Spleen (tissue), 11 donors: ENCODE measurements around the gene NFRKB. TPM values are rescaled to one million over a fixed set of nuclear protein-coding genes. Genes with fewer than 3 reads are reported as not detected.
"Not testable (repeated sequence)": the region's sequence is repeated elsewhere in the genome, so short reads cannot be mapped to it uniquely, and the experiment has no call there.

Experiments used
- DNase-seq: peaks from one replicate; pipeline ENCODE4 v3.0.0-alpha.2; 2020
- H3K27ac ChIP-seq, 8 donors: fragments of 200-600 bp; sonication (generic) in 7 of 8; 1 replicate in 4 of 8; 2 replicates in 4 of 8; pipeline versions ENCODE4 v1.5.0 to v1.8.0; 2016 to 2021; ENCODE audit warnings: inconsistent platforms in 4 of 8, mild to moderate bottlenecking in 4 of 8, moderate library complexity in 1 of 8
- H3K27me3 ChIP-seq, 7 donors: fragments of 200-600 bp; sonication (generic) in 6 of 7; replicated peaks in 1 of 7; 1 replicate in 4 of 7; 2 replicates in 3 of 7; pipeline versions ENCODE4 v1.5.0 to v1.8.0; 2016 to 2021; ENCODE audit warnings: inconsistent platforms in 3 of 7, mild to moderate bottlenecking in 1 of 7
- H3K36me3 ChIP-seq, 6 donors: fragments of 200-600 bp; sonication (generic) in 5 of 6; 1 replicate in 4 of 6; 2 replicates in 2 of 6; pipeline versions ENCODE4 v1.5.0 to v1.8.0; 2016 to 2021; ENCODE audit warnings: inconsistent platforms in 2 of 6
- H3K4me1 ChIP-seq, 6 donors: fragments of 200-600 bp; sonication (generic) in 5 of 6; 1 replicate in 3 of 6; 2 replicates in 3 of 6; pipeline versions ENCODE4 v1.5.0 to v1.8.0; 2016 to 2021; ENCODE audit warnings: inconsistent platforms in 3 of 6
- H3K4me3 ChIP-seq, 8 donors: fragments of 200-600 bp; sonication (generic) in 7 of 8; 1 replicate in 4 of 8; 2 replicates in 4 of 8; pipeline versions ENCODE4 v1.5.0 to v1.8.0; 2016 to 2021; ENCODE audit warnings: inconsistent platforms in 4 of 8, mild to moderate bottlenecking in 4 of 8, moderate library complexity in 2 of 8
- H3K9me3 ChIP-seq, 8 donors: fragments of 200-600 bp; sonication (generic) in 7 of 8; 1 replicate in 4 of 8; 2 replicates in 4 of 8; pipeline versions ENCODE4 v1.5.0 to v1.8.0; 2016 to 2021; ENCODE audit warnings: inconsistent platforms in 4 of 8
- POLR2A ChIP-seq, 3 donors: fragments of 450-650 bp; IDR thresholded peaks; one replicate each; pipeline ENCODE4 v1.5.1; 2017; ENCODE audit warnings: antibody characterized with exemption in 3 of 3, mild to moderate bottlenecking in 1 of 3
- POLR2AphosphoS5 ChIP-seq, 3 donors: sonication (generic); formaldehyde crosslinking; IDR thresholded peaks; one replicate each; pipeline ENCODE4 v1.5.1; 2017; ENCODE audit warnings: antibody characterized with exemption in 3 of 3
- WGBS, 5 donors: extraction: QIAGEN DNeasy Blood & Tissue Kit in 3 of 5; methylation state at CpG; one replicate each; pipeline versions ENCODE4 v1.1.5 to v1.1.7; 2013 to 2018; 5-methylcytosine and 5-hydroxymethylcytosine counted together
- intact Hi-C: fragments of 100-400 bp; cut with DNase I; formaldehyde crosslinking; loops from one replicate; pipeline ENCODE4 v1.15.0; 2023; ENCODE audit warnings: low total_unique reads
- polyA plus RNA-seq, 3 donors: library from polyadenylated mRNA; stranded (reverse); fragments of 200-250 nt; gene quantifications; one replicate each; pipeline ENCODE4 v1.2.1, GENCODE V29; 2013
- total RNA-seq, 7 donors: library from RNA; depleted of rRNA in 3 of 7; stranded (reverse); fragments of >200 nt in 3 of 7; fragmentation: NEBNext Ultra II Directional in 4 of 7; extraction: Animal tissue kit (Norgen Biotek cat#: 25700) in 4 of 7; gene quantifications; one replicate each; pipeline versions ENCODE4 v1.1.0 to v1.2.1, GENCODE V29; 2016 to 2021
- TF ChIP-seq, protein P1 (sequence below), 11 experiments: fragments of 200-600 bp in 7 of 11; fragments of 450-650 bp in 4 of 11; sonication (generic) in 4 of 11; IDR thresholded peaks in 8 of 11; conservative IDR thresholded peaks in 3 of 11; 1 replicate in 7 of 11; 2 replicates in 4 of 11; pipeline versions ENCODE4 v1.4.0 to v1.8.0; 2016 to 2021; ENCODE audit warnings: antibody characterized with exemption in 11 of 11, inconsistent platforms in 4 of 11, mild to moderate bottlenecking in 1 of 11
- donor health status: healthy with polysubstance abuse.
- donor health status: DM: no; HTN: no; CAD: no; lungs with moderate emphysema.
- donor health status: DM: no; HTN: no; CAD: no.
- donor health status: Bipolar disorder and iron deficiency.
- donor health status: healthy.
- donor health status: DM: no; HTN: no; CAD: no.
- donor health status: DM: yes; HTN: yes; CAD: no.

NFRKB gene
- total and polyA plus RNA-seq, 10 donors: 5.3 to 53.2 (median 27.6) TPM

DNA sequence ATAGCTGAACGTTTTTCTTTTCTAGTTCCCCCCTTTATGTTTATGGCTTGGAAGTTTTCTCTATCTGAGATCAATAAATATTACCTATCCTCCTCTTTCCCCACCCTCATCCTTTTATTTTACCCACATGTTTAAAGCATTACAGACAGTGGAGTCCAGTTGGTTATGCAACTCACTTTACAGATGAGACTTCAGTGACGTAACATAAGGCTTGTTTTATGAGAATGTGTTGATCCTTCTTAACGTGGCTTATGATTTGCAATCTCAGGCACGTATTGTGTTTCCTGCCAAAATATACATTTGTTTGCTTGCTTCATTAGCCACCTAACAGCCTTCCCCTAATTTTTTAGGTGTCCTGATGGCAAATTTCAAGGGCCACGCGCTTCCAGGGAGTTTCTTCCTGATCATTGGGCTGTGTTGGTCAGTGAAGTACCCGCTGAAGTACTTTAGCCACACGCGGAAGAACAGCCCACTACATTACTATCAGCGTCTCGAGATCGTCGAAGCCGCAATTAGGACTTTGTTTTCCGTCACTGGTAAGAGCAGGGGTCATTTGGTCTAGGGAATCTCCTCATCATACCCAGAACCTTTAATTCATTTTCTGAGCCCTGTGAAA lies 43.1 kb downstream of the NFRKB start:
- no peak overlapping the region for H3K27ac ChIP-seq
- WGBS, 5 donors: 83 to 89% (median 86%) methylated on average over 15 of the region's 15 CpGs
- DNase-seq: no peak

DNA sequence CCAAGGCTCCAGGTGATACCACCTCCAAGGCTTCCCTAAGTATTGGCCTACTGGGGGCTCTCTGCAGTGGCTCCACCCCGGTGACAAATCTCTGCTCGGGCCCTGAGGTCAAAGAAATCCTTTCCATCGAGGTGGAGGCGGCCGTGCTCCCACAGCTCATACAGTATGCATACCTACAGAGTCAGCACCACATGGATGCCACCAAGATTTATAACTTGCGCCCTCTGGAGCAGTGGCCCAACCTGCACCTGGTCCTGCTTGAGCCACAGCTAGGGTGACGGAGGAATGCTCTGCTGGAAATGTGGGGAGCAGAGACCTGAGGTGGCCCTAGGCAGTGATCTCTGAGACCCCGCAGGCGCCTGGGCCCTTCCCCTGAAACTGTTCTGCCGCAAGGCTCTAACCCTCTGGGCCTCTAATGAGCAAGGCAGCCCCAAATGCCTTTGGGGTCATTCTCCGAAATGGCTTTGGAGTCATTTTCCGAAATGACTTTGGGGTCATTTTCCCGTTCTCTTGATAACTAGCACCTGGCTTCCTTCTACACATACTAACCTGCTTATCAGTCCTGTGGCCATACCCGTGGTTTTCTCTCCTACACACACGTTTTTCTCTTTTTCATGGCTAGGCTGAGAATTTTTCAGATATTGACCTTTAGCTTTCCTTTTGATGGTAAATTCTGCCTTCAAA lies 45.8 kb downstream of the NFRKB start:
- WGBS, 5 donors: 84 to 93% (median 86%) methylated on average over 14 to 15 of the region's 15 CpGs
- intact Hi-C loops: no loop called here
- Histone ChIP-seq H3K36me3 (no peaks in the 10 kb centered on the region), H3K4me1 (peaks cover 0 to 13% (median 3%) of the 10 kb centered on the region in 6 donors), H3K27me3 (no peaks in the 10 kb centered on the region), H3K4me3 (no peak overlapping the region), H3K9me3 (no peaks in the 10 kb centered on the region), H3K27ac (no peak overlapping the region)
- TF ChIP-seq, protein P1, sequence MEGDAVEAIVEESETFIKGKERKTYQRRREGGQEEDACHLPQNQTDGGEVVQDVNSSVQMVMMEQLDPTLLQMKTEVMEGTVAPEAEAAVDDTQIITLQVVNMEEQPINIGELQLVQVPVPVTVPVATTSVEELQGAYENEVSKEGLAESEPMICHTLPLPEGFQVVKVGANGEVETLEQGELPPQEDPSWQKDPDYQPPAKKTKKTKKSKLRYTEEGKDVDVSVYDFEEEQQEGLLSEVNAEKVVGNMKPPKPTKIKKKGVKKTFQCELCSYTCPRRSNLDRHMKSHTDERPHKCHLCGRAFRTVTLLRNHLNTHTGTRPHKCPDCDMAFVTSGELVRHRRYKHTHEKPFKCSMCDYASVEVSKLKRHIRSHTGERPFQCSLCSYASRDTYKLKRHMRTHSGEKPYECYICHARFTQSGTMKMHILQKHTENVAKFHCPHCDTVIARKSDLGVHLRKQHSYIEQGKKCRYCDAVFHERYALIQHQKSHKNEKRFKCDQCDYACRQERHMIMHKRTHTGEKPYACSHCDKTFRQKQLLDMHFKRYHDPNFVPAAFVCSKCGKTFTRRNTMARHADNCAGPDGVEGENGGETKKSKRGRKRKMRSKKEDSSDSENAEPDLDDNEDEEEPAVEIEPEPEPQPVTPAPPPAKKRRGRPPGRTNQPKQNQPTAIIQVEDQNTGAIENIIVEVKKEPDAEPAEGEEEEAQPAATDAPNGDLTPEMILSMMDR (IDR thresholded peaks at IDR 0.05 in 8 of 11, conservative IDR thresholded peaks at IDR 0.05 in 3 of 11): no peak
- TF ChIP-seq POLR2A (IDR thresholded peaks at IDR 0.05): no peak
- TF ChIP-seq POLR2AphosphoS5 (IDR thresholded peaks at IDR 0.05): no peak
- peak; percentile 58 for DNase-seq

More for the DNA sequence above, 43.1 kb downstream of the NFRKB start:
- no peaks in the 10 kb centered on the region for H3K9me3 ChIP-seq
- TF ChIP-seq POLR2AphosphoS5 (IDR thresholded peaks at IDR 0.05) (no peak), POLR2A (IDR thresholded peaks at IDR 0.05) (no peak)
- TF ChIP-seq, protein P1 (IDR thresholded peaks at IDR 0.05 in 8 of 11, conservative IDR thresholded peaks at IDR 0.05 in 3 of 11): no peak
- no peak overlapping the region for H3K4me3 ChIP-seq
- intact Hi-C loops: no loop called here
- peaks cover 0 to 13% (median 3%) of the 10 kb centered on the region in 6 donors for H3K4me1 ChIP-seq
- no peaks in the 10 kb centered on the region for H3K27me3 ChIP-seq
- H3K36me3 ChIP-seq: no peaks in the 10 kb centered on the region

DNA sequence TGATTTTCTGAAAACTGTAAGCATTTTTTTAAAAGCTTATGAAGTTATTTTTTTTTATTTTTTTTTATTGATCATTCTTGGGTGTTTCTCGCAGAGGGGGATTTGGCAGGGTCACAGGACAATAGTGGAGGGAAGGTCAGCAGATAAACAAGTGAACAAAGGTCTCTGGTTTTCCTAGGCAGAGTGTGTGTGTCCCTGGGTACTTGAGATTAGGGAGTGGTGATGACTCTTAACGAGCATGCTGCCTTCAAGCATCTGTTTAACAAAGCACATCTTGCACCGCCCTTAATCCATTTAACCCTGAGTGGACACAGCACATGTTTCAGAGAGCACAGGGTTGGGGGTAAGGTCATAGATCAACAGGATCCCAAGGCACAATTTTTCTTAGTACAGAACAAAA lies 48.0 kb downstream of the NFRKB start:
- H3K27ac ChIP-seq, H3K9me3 ChIP-seq, H3K4me1 ChIP-seq, H3K4me3 ChIP-seq, intact Hi-C loops, H3K36me3 ChIP-seq, DNase-seq, H3K27me3 ChIP-seq: not testable (repeated sequence)
- 47 to 76% (median 53%) methylated on average over 1 to 2 of the region's 3 CpGs for WGBS, 5 donors

DNA sequence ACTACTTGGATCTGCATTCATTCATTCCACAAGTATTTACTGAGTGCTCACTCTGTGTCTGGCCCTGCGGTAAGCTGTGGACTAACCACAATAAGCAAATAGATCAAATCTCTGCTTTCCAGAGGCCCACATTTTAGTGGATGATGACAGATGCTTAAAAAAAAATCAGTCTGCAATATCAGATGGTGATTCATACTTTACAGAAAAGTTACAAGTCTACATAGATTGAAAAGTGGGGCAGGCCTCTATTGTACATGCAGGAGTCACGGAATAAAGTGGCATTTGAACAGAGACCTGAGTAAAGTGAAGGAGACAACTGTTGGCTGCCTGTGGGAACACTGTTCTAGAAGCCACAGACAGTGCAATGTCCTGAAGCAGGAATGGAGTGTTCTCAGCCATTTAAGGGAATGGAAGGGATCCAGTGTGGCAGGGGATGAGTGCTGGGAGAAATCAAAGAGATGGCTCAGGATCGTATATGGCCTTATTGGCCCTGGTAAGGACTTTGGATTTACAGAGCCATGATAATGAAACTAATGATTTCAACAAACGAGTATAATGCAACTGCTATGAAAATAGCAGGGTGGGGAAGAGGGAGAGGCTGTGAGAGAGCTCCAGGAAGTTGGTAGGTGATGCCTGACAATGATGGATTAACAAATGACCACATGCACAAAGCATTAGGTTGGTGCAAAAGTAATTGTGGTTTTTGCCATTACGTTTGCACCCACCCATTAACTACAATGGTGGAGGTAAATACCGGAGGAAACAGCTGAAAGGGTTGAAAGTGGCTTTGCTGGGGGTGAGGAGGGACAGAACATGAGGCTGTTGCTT lies 48.7 kb downstream of the NFRKB start:
- intact Hi-C loops: no loop called here
- Histone ChIP-seq H3K4me3 (no peak overlapping the region), H3K9me3 (no peaks in the 10 kb centered on the region), H3K27ac (no peak overlapping the region), H3K36me3 (no peaks in the 10 kb centered on the region), H3K27me3 (no peaks in the 10 kb centered on the region), H3K4me1 (no peaks in the 10 kb centered on the region)
- TF ChIP-seq, protein P1 (IDR thresholded peaks at IDR 0.05 in 8 of 11, conservative IDR thresholded peaks at IDR 0.05 in 3 of 11): no peak
- TF ChIP-seq POLR2A (IDR thresholded peaks at IDR 0.05): no peak
- no peak for TF ChIP-seq POLR2AphosphoS5 (IDR thresholded peaks at IDR 0.05)
- WGBS, 5 donors: 42 to 54% (median 52%) methylated on average over 6 of the region's 6 CpGs
- no peak for DNase-seq

Other genes with a start within 250 kb of the NFRKB start
- 1 to 10 TPM in 3 of 7 donors, under 1 TPM in 4; 0.39 to 5.1 (median 0.94) TPM for gene TMEM45B, start 79.7 kb downstream of the NFRKB start, total RNA-seq
- under 1 TPM; 0.05 to 0.22 (median 0.11) TPM for gene TMEM45B, start 79.7 kb downstream of the NFRKB start, polyA plus RNA-seq
- gene PRDM10, start 107.3 kb upstream of the NFRKB start, total RNA-seq: 10 to 100 TPM in 6 of 7 donors, 1 to 10 TPM in 1; 9.0 to 16.2 (median 12.4) TPM
- gene PRDM10, start 107.3 kb upstream of the NFRKB start, polyA plus RNA-seq: 1 to 10 TPM; 1.6 to 2.7 (median 2.5) TPM
- gene APLP2, start 174.3 kb upstream of the NFRKB start, total RNA-seq: 100 to 1,000 TPM; 140 to 248 (median 183) TPM
- gene APLP2, start 174.3 kb upstream of the NFRKB start, polyA plus RNA-seq: 10 to 100 TPM; 47.4 to 59.5 (median 50.2) TPM